D721Med (cell line): ENCODE measurements around the gene EEF2.
"Not testable (repeated sequence)": the region's sequence is repeated elsewhere in the genome, so short reads cannot be mapped to it uniquely, and the experiment has no call there.

Experiments
- DNase-seq: peaks from one replicate; pipeline ENCODE4 v3.0.0; 2011; ENCODE audit warnings: low spot score; ENCODE audit not compliant: insufficient read length
- FAIRE-seq: peaks from 2 replicates; lab custom pipeline; 2011; peaks lifted over from hg19 to GRCh38; lab: Jason Lieb, UNC
- TF ChIP-seq, protein P1 (sequence below): IDR thresholded peaks from 2 replicates; pipeline ENCODE4 v1.5.1; 2012; ENCODE audit warnings: mild to moderate bottlenecking, control low read depth; ENCODE audit not compliant: insufficient read depth; ENCODE audit errors: missing control alignments

The EEF2 gene

DNA sequence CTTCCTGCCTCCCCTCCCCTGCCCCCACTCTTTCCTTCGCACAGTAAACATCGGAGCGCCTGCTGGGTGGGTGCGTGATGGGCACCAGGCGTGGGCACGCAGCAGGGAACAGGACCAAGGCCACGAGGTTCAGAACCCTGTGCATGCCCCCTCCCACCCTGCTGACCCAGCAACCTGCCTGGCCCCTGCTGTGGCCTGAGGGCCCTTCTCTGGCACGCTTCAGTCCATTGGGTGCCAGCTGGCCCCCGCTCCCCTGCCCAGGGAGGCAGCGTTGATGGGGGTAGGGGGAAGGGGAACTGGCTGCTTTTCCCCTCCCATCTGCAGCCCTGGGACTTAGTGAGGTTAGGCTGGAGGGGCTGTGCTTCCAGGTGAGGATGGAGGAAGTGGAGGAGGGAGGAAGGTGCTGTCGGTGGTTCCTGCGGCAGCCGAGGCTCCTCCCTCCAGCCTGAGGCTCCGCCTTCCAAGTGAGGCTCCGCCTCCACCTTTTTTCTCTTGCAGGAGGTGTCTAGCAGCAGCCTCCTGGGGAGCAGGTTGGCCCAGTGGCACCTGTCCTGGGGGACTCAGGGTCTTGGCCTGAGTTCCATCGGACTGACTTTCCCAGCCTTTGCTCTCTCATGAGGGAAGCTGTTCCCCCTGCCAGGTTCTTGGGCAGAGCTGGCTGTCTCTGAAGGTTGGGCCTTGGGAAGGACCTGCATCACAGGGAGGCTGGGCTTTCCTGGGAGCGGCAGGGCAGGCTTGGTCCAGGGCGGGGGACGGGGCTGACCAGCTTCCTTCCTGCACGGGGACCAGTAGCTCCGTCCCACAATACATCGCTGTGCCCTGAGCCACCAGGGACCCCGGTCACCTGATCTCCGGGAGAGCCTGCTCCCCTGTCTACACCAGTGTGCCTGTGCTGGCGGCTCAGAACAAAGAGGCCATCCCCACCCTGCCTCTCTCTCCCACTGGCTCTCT is 29.6 kb upstream of the EEF2 start:
- no peak for FAIRE-seq
- TF ChIP-seq, protein P1, sequence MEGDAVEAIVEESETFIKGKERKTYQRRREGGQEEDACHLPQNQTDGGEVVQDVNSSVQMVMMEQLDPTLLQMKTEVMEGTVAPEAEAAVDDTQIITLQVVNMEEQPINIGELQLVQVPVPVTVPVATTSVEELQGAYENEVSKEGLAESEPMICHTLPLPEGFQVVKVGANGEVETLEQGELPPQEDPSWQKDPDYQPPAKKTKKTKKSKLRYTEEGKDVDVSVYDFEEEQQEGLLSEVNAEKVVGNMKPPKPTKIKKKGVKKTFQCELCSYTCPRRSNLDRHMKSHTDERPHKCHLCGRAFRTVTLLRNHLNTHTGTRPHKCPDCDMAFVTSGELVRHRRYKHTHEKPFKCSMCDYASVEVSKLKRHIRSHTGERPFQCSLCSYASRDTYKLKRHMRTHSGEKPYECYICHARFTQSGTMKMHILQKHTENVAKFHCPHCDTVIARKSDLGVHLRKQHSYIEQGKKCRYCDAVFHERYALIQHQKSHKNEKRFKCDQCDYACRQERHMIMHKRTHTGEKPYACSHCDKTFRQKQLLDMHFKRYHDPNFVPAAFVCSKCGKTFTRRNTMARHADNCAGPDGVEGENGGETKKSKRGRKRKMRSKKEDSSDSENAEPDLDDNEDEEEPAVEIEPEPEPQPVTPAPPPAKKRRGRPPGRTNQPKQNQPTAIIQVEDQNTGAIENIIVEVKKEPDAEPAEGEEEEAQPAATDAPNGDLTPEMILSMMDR = no peak
- no peak for DNase-seq

DNA sequence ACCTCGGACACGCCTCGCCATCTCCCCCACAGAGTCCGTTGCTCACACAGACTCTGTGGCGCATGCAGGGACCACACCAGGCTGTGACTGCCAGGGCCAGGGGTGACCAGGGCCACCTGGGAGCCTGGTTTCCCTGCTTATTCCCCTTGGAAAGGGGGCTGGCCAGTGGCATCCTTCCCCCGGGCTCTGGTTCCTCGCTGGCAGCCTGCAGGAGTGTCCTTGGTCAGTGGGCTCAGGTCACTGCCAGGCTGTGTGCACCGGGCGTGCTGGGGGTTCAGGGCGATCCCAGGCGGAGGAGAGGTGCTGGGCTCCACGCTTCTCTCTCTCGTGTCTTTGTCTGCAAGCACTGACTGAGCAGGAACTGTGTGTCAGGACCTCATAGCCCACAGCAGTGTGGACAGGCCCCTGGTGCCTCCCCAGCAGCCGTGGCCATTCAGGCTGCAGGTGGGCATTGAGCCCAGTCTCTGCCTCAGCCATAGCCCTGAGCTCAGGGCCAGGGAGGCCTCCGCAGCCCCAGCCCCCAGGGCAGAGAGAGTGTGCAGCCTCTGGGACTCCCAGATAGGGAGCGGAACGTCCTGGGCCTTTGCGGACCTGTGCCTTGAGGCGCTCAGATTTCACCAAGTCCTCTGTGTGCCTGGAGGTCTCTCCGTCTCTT is 28.8 kb upstream of the EEF2 start:
- TF ChIP-seq, protein P1 = no peak
- DNase-seq (no peak), FAIRE-seq (no peak)

DNA sequence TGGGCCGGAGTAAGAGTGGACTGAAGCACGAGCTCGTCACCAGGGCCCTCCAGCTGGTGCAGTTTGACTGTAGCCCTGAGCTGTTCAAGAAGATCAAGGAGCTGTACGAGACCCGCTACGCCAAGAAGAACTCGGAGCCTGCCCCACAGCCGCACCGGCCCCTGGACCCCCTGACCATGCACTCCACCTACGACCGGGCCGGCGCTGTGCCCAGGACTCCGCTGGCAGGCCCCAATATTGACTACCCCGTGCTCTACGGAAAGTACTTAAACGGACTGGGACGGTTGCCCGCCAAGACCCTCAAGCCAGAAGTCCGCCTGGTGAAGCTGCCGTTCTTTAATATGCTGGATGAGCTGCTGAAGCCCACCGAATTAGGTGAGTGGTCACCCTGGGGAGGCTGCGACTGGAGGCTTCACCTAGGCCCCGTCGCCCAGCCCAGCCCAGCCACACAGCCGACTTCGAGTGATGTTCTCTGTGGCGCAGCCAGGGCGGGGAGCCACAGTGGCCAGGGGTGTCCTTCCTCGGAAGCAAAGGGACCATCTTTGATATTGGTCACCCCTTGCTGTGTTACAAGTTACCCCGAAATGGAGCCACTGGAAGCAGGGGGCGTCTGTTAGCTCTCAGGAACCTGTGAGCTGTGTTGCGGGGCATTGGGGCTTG is 27.8 kb upstream of the EEF2 start:
- no peak for DNase-seq
- TF ChIP-seq, protein P1 = no peak
- FAIRE-seq = no peak

DNA sequence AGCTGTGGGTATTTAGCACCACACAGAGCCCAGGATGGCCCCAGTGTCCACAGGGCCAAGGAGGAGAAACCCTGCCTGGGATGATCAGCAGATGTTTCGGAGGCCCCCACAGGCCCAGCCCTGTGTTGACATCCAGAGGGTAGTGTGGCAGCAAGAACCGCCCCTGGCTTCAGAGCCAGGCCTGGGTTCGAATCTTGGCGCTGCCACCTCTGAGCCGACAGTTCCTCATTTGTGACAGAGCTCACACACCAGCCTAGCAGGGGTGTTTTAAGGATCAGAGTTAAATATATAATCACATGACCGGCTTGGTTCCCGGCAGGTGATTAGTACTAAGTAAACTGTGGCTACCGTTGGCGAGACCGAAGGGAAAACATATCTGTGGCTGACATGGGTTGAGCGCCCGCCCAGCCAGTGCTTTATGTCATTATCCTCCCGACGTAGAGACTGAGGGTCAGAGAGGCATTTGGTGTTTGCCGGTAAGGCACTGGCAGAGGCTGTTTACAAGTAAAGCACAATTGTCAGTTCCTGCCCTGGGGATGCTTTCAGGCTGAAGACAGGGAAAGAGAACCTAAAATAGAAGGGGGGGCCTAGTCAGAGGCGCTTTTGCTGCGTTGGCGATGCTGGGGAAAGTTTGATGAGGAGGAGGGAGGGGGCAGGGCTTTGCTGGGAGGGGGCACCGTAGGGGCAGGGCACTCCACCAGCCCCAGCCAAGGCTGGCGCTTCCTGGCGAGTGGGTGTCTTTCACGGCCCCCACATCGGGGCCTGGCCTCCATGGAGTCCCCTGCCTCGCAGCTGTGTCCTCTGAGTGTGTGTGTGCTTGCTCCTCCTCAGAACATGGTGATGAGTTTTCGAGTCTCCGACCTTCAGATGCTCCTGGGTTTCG is 27.1 kb upstream of the EEF2 start:
- FAIRE-seq (no peak), DNase-seq (peak; percentile 25)
- TF ChIP-seq, protein P1 = no peak

DNA sequence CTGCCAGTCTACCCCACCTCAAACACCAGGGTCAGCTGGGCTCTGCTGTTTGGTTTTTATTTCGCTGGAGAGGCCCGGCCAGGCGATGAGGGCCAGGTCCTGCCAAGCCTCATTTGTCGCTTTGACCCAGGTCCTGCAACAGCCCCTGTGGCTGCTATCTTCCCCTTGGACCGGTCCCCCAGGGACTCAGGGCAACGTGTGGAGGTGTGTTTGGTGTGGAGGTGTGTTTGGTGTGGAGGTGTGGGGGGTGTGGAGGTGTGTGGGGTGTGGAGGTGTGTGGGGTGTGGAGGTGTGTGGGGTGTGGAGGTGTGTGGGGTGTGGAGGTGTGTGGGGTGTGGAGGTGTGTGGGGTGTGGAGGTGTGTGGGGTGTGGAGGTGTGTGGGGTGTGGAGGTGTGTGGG is 26.2 kb upstream of the EEF2 start:
- not testable (repeated sequence) for FAIRE-seq, DNase-seq

DNA sequence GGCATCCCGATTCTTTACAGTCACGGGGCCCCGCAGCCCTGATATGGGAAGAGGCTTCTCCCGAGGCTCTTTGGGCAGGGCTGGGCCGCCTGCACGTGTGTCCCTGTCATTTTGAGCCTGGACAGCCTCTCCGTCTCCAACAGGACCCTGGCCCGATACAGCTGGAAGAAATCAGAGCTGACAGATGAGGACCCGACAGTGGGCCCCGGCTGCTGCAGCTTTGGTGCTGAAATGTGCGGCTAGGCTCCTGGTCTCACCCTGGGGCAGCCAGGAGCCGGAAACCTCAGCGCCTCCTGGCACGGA is 25.5 kb upstream of the EEF2 start:
- TF ChIP-seq, protein P1 = no peak
- no peak for DNase-seq
- FAIRE-seq = no peak
